Frontal cortex (tissue), 4 donors: ENCODE results near the gene GTPBP2. TPM values are rescaled to one million over a fixed set of nuclear protein-coding genes. Genes with fewer than 3 reads are reported as not detected.
A peak's percentile ranks its signal among the peaks of the same experiment; 100 is the strongest.

Experiments used
- DNase-seq, 2 donors: peaks; one replicate each; pipeline ENCODE4 v3.0.0; 2012; ENCODE audit warnings: low spot score in 2 of 2
- FAIRE-seq: peaks from 2 replicates; lab custom pipeline; 2012; peaks lifted over from hg19 to GRCh38; lab: Jason Lieb, UNC
- total RNA-seq: library from RNA; depleted of rRNA; stranded (reverse); fragments of >200 nt; gene quantifications from one replicate; pipeline ENCODE4 v1.2.3, GENCODE V29; 2014
- donor health status: control.
- donor health status: control.
- donor health status: control.

GTPBP2 gene
- total RNA-seq, 1 donor from 2014 or later, result 32.6 TPM

DNA sequence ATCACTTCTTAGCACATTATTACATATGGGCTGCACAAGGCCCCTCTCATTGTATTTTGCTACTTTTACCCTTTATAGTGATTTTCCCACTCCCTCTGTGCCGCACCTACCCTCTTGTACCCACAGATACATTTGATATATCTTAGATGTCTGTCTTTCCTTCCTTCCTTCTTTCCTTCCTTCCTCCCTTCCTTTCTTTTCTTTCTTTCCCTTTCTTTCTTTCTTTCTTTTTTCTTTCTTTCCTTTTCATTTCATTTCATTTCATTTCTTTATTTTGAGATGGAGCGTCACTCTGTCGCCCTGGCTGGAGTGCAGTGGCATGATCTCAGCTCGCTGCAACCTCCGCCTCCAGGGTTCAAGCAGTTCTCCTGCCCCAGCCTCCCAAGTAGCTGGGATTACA lies 40.9 kb downstream of the GTPBP2 start:
- FAIRE-seq (no peak), DNase-seq (no peak)

DNA sequence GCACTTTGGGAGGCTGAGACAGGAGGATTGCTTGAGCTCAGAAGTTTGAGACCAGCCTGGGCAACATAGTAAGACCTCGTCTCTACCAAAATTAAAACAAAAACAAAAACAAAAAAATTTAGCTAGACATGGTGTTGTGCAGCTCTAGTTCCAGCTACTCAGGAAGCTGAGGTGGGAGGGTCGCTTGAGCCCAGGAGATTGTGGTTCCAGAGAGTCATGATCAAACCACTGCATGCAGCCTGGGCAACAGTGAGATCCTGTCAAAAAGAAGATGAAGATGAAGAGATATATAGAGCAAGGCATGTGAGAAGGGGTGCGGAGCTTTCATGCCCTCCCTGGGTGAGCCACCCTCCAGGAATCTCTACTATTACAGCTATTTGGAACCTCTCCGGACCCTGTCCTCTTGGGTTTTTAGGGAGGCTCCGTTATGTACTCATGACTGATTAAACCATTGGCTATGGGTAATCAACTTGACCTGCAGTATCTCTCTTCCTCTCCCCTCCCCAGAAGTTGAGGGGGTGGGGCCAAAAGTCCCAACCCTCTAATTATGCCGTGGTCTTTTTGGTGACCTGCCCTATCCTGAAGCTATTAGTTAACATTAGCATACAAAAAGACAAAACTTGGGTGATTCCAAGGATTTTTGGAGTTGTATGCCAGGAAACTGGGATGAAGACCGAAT lies 44.0 kb downstream of the GTPBP2 start:
- DNase-seq (no peak), FAIRE-seq (no peak)

DNA sequence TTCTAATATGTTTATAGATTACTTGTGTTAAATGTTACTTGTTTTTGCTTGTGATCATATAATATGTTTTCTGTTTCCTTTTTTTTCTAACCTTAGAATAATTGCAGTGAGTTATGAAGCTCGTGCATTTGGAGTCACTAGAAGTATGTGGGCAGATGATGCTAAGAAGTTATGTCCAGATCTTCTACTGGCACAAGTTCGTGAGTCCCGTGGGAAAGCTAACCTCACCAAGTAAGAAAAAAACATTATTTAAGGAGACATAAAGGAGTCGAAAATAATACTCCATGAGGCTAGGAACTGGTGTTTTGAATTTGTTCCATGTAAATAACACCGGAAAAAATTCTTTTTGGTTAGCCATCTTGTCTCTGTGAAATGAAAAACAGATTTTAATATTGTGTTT lies 46.2 kb downstream of the GTPBP2 start:
- FAIRE-seq (no peak), DNase-seq (no peak)

DNA sequence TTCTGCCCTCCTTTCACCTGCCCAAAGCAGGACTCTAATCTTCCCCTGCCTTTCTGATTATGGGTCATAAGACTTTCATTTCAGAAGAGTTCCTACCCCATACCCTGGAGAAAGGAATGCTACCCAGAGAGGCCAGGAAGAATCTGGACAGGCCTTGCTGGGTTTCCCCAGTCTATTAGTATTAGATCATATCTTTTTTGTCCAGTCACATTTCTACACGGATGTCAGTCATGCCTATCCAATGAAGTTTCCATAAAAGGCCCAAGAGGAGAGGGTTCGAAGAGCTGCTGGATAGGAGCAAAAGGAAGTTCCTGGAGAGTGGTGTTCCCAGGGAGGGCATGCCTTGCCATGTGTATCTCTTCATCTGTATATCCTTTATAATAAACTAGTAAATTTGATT lies 49.9 kb downstream of the GTPBP2 start:
- FAIRE-seq, result no peak
- no peak for DNase-seq

DNA sequence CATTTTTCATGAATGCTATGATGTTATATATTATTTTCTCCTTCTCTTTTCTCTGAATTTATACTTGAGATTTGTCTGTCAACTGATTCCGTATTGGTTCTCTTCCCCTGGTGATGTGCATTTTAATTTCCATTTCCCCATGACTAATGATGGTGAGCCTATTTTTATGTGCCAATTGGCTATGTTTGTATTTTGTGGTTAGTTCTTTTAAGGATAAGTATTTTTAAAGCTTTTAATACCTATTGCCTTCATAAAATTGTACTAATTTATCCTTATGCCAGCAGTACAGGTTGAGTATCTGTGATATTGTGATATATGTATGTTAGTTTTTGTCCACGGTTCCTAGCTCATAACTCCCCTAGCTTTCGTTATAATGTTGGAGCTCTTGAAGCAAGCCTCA lies 50.3 kb downstream of the GTPBP2 start:
- no peak for DNase-seq
- no peak for FAIRE-seq

DNA sequence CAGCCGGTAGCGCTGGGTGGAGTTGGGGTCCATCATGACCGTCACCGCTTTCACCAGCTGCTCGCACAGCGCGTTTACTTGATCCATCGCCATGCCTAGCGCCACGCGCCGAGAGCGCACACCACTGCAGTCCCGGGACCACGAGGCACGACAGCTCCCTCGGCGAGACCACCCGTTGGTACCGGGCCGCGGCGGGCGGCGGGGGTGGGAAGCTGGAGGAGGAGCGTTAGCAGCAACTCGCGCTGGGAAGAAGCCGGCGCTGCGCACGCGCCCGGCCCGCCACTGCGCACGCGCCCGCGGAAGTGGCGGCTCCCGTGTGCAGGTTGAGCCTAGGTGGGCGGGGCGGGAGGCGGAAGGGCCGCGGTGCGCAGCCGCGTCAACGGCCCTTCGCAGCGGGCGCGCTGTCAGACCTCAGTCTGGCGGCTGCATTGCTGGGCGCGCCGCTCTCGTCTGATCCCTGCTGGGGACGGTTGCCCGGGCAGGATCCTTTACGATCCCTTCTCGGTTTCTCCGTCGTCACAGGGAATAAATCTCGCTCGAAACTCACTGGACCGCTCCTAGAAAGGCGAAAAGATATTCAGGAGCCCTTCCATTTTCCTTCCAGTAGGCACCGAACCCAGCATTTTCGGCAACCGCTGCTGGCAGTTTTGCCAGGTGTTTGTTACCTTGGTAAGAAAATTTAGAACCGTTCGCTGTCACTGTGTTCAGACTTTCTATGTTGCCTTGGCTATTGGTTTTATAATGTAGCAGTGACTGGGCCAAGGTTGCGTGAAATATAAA lies 53.1 kb downstream of the GTPBP2 start, which contains the start of the genes POLH and XPO5:
TSS of gene POLH (plus strand) at position 414 of the 780 bp plus-strand sequence. CDS start 6,135 bp downstream, outside the sequence.
TSS of gene XPO5 (minus strand) at position 267 of the 780 bp plus-strand sequence. CDS start at position 93, 174 bp downstream.
- no peak for FAIRE-seq
- DNase-seq, result peak; percentile 95

DNA sequence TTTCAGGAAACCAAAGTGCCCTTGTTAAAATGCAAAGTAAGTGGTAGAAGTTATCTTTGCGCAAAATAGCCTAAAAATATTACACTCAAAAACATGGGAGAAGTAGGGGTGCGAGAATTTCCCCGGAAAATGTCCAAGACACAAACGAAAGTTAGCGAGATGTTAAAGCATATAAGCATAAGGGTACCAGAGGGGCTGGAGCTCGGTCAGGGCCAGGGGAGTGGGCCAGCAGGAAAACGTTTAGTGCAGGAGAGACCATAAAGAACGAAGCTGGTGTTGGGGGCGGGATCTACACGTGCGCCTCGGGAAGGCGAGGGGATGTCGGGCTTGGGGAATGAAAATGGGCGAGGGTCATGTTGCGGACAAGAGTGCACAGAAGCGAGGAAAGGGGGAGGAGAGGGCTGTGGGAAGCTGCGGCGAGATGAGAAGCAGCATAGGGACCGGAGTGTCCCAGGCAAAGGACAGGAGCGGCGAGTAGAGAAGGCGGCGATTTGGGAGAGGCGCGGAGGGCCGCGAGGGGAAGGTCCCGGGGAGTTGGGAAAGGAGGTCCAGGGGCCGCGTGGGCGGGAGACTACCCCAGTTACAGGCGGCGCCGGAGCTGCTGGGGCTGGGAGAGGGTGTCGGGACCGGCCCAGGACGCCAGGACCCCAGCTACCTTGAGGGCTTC lies 53.8 kb downstream of the GTPBP2 start:
- no peak for FAIRE-seq
- DNase-seq, result no peak

DNA sequence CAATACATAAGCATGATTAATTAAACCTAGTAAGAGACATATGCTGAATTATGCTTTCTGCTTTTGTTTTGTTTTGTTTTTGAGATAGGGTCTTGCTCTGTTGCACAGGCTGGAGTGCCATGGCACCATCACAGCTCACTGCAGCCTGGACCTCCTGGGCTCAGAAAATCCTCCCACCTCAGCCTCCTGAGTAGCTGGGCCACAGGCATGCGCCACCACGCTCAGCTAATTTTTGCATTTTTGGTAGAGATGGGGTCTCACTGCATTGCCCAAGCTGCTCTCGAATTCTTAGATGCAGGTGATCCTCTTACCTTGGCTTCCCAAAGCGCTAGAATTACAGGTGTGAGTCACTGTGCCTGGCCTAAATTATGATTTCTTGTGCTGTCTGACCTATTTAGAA lies 57.0 kb downstream of the GTPBP2 start:
- FAIRE-seq, result no peak
- no peak for DNase-seq

DNA sequence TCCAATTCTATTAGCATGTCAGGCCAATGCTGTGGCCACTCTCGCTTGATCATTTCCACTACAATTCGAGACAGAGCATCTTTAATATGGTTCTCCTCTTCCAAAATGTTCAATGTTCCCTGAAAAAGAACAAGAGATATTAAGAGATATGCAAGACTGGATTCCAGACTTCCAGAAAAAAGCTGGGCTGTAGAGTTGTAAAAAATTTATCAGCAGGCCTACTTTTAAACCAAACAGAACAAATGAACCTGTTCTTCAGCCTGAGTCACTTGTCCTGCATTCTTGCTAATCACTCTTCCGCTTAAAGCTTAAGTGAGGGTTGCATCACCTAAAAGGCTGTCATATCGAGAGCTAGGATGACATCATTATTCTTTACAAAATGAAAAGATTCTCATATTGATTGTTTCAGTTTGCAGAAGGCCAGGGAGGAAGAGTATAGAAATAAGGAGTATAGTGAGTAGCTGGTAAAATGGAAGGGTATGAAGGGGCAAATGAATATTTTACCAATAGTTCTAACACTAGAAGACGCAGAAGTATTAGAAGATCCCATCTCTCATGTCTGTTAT lies 58.1 kb downstream of the GTPBP2 start:
- FAIRE-seq (no peak), DNase-seq (no peak)

Other genes starting within 250 kb of the GTPBP2 start
- 17.9 TPM for gene ABCC10, start 201.7 kb downstream of the GTPBP2 start, total RNA-seq
- 8.6 TPM for gene DLK2, start 173.7 kb downstream of the GTPBP2 start, total RNA-seq
- 2.9 TPM for gene TJAP1, start 151.7 kb downstream of the GTPBP2 start, total RNA-seq
- gene LRRC73, start 118.9 kb downstream of the GTPBP2 start, total RNA-seq, result 2.9 TPM
- 68.5 TPM for gene YIPF3, start 112.3 kb downstream of the GTPBP2 start, total RNA-seq
- gene POLR1C, start 112.2 kb downstream of the GTPBP2 start, total RNA-seq, result 27.7 TPM
- gene XPO5, start 53.2 kb downstream of the GTPBP2 start, total RNA-seq, result 55.0 TPM
- 10.2 TPM for gene POLH, start 53.1 kb downstream of the GTPBP2 start, total RNA-seq
- gene MAD2L1BP, start 6.6 kb upstream of the GTPBP2 start, total RNA-seq, result 25.3 TPM
- 6.1 TPM for gene RSPH9, start 15.8 kb upstream of the GTPBP2 start, total RNA-seq
- gene MRPS18A, start 58.5 kb upstream of the GTPBP2 start, total RNA-seq, result 16.3 TPM
- 15.5 TPM for gene VEGFA, start 140.9 kb upstream of the GTPBP2 start, total RNA-seq